Stimulated activated CD8-positive, alpha-beta memory T cell treated with anti-CD3 and anti-CD28 coated beads, Interleukin-7, amount 100 ng/mL, for 1 hour (primary cell): Measurements from ENCODE around the gene CSF1.
"Not testable (repeated sequence)": the region's sequence is repeated elsewhere in the genome, so short reads cannot be mapped to it uniquely, and the experiment has no call there.

Source experiments
- DNase-seq, 2 donors: peaks; one replicate each; pipeline ENCODE4 v3.0.0-alpha.2; 2020; ENCODE audit warnings: low read depth in 2 of 2

The CSF1 gene

GRCh38 chr1:109937738-109938137, 27.1 kb downstream of the CSF1 start:
- no peak for DNase-seq

GRCh38 chr1:109938556-109938955, 27.9 kb downstream of the CSF1 start:
- DNase-seq: no peak

GRCh38 chr1:109942434-109942833, 31.8 kb downstream of the CSF1 start:
- no peak for DNase-seq

GRCh38 chr1:109944541-109944940, 33.9 kb downstream of the CSF1 start:
- no peak for DNase-seq

GRCh38 chr1:109946511-109946910, 35.9 kb downstream of the CSF1 start:
- no peak for DNase-seq

- DNase-seq: no peak
Observed at GRCh38 chr1:109947582-109948284, 37.1 kb downstream of the CSF1 start.

GRCh38 chr1:109948285-109948630, 37.6 kb downstream of the CSF1 start:
- DNase-seq: no peak

GRCh38 chr1:109950038-109950437, 39.4 kb downstream of the CSF1 start:
- DNase-seq: no peak

GRCh38 chr1:109950509-109950908, 39.9 kb downstream of the CSF1 start:
- DNase-seq: no peak

GRCh38 chr1:109951501-109951900, 40.9 kb downstream of the CSF1 start:
- DNase-seq: not testable (repeated sequence)

- DNase-seq: no peak
Observed at GRCh38 chr1:109954041-109954512, 43.4 kb downstream of the CSF1 start.

GRCh38 chr1:109959632-109959973, 49.0 kb downstream of the CSF1 start:
- no peak for DNase-seq

- DNase-seq: no peak
Observed at GRCh38 chr1:109959974-109960744, 49.5 kb downstream of the CSF1 start.

GRCh38 chr1:109960745-109961094, 50.1 kb downstream of the CSF1 start:
- no peak for DNase-seq

- no peak for DNase-seq
Observed at GRCh38 chr1:109963864-109964263, 53.2 kb downstream of the CSF1 start.

GRCh38 chr1:109969146-109969829, 58.6 kb downstream of the CSF1 start:
- no peak for DNase-seq

- DNase-seq: no peak
Observed at GRCh38 chr1:109969907-109970306, 59.3 kb downstream of the CSF1 start.

GRCh38 chr1:109971559-109971958, 60.9 kb downstream of the CSF1 start:
- DNase-seq: no peak

GRCh38 chr1:109974191-109974590, 63.5 kb downstream of the CSF1 start:
- no peak for DNase-seq

GRCh38 chr1:109975718-109976117, 65.1 kb downstream of the CSF1 start:
- DNase-seq: no peak

- DNase-seq: no peak
Observed at GRCh38 chr1:109976762-109977161, 66.1 kb downstream of the CSF1 start.

GRCh38 chr1:109977225-109977624, 66.6 kb downstream of the CSF1 start:
- DNase-seq: no peak
